Pulmonary artery endothelial cell (primary cell): ENCODE measurements around the gene ASB8. TPM values are rescaled to one million over a fixed set of nuclear protein-coding genes. Genes with fewer than 3 reads are reported as not detected.
A peak's percentile ranks its signal among the peaks of the same experiment; 100 is the strongest.
"Not testable (repeated sequence)": the region's sequence is repeated elsewhere in the genome, so short reads cannot be mapped to it uniquely, and the experiment has no call there.

ENCODE experiments used
- DNase-seq: peaks from one replicate; pipeline ENCODE4 v3.0.0-alpha.2; 2011; ENCODE audit warnings: low read depth, low spot score
- total RNA-seq: library from RNA; depleted of rRNA; stranded (reverse); fragments of >200 nt; gene quantifications from 2 replicates; pipeline ENCODE4 v1.2.3, GENCODE V29; 2014

Gene ASB8
- total RNA-seq, 1 donor from 2014 or later, result 13.1 TPM

GRCh38 chr12:48142818-48143674 is 14.3 kb downstream of the ASB8 start:
- no peak for DNase-seq

- no peak for DNase-seq
These were observed 22.3 kb downstream of the ASB8 start for GRCh38 chr12:48135027-48135426.

- DNase-seq, result no peak
These were observed 24.5 kb downstream of the ASB8 start for GRCh38 chr12:48132826-48133225.

GRCh38 chr12:48131517-48131916 is 25.8 kb downstream of the ASB8 start:
- DNase-seq, result no peak

- no peak for DNase-seq
These were observed 27.9 kb downstream of the ASB8 start for GRCh38 chr12:48129376-48129775.

- DNase-seq, result no peak
These were observed 28.5 kb downstream of the ASB8 start for GRCh38 chr12:48128800-48129199.

GRCh38 chr12:48126953-48127630 is 30.2 kb downstream of the ASB8 start:
- DNase-seq, result no peak

- no peak for DNase-seq
These were observed 31.3 kb downstream of the ASB8 start for GRCh38 chr12:48125985-48126384.

- not testable (repeated sequence) for DNase-seq
These were observed 31.8 kb downstream of the ASB8 start for GRCh38 chr12:48125542-48125941.

- DNase-seq, result no peak
These were observed 34.1 kb downstream of the ASB8 start for GRCh38 chr12:48123169-48123568.

- DNase-seq, result no peak
These were observed 35.1 kb downstream of the ASB8 start for GRCh38 chr12:48122065-48122834.

- DNase-seq, result no peak
These were observed 35.8 kb downstream of the ASB8 start for GRCh38 chr12:48121522-48121921.

- no peak for DNase-seq
These were observed 37.5 kb downstream of the ASB8 start for GRCh38 chr12:48119834-48120195.

- DNase-seq, result peak; percentile 76
These were observed 38.1 kb downstream of the ASB8 start, which contains the start of gene PFKM for GRCh38 chr12:48119078-48119833. Gene PFKM (plus strand): TSS chr12:48119364. CDS start chr12:48122775, 3,411 bp downstream.

GRCh38 chr12:48118284-48118871 is 38.9 kb downstream of the ASB8 start:
- DNase-seq, result no peak

- no peak for DNase-seq
These were observed 41.4 kb downstream of the ASB8 start for GRCh38 chr12:48115957-48116356.

- not testable (repeated sequence) for DNase-seq
These were observed 46.0 kb downstream of the ASB8 start for GRCh38 chr12:48111312-48111693.

- no peak for DNase-seq
These were observed 46.5 kb downstream of the ASB8 start for GRCh38 chr12:48110691-48111311.

GRCh38 chr12:48109424-48109823 is 47.9 kb downstream of the ASB8 start:
- no peak for DNase-seq
